ELR (cell line): ENCODE results near the gene ZDHHC13.

ENCODE experiments used
- DNase-seq: peaks from one replicate; pipeline ENCODE4 v3.0.0-alpha.2; 2015; ENCODE audit warnings: low read depth

ZDHHC13 gene

GRCh38 chr11:19164881-19165280, 47.9 kb downstream of the ZDHHC13 start:
- no peak for DNase-seq

DNA sequence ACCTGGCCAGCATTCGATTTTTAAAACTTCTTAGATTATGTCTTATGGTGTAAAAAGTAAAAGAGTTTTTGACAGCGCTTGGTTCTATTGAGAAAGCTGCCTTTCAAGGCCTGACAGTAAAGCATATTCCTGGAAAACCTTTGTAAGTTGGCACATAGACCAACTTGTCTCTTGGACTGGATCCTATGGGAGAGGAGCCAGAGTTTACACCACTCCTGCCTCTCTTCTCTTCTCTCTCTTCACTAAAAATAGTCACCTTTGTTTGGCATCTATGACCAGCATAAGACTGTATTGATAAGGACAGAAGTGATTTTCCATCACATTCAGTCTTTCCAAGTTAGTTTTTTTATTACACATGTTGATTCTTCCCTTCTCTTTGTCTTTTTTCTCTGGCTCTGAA, 51.1 kb downstream of the ZDHHC13 start:
- no peak for DNase-seq

DNA sequence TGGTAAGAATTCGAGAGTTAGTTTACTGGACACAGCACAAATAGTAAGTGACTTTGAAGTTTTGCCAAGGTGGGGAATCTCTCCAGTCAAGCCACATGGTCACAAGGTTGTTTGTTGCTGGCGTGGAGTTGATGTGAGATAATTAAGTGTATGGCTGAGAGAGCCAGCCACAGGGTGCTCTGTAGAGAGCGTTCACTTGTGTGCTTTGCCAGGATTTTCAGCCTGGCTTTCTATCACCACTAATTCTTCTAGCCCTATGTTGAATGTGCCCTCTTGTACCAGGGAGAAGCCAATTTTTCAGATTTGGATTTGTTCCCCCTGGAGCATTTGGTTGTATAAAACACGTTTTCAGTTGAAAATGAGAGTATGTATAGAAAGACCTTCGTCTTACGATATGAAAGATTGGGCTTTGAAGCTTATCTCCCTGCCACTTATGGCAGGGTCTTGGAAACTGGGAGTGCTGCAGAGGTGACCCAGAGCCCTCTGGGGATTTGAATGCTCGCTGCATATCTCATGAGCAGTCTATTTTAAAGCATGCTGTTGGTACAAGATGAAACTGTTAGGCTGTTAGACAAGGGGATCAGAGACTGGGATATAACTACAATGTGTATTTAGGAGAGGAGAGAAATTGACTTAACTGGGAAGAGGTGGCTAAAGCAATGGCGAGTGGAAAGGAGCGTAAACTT, 56.2 kb downstream of the ZDHHC13 start:
- DNase-seq = no peak

DNA sequence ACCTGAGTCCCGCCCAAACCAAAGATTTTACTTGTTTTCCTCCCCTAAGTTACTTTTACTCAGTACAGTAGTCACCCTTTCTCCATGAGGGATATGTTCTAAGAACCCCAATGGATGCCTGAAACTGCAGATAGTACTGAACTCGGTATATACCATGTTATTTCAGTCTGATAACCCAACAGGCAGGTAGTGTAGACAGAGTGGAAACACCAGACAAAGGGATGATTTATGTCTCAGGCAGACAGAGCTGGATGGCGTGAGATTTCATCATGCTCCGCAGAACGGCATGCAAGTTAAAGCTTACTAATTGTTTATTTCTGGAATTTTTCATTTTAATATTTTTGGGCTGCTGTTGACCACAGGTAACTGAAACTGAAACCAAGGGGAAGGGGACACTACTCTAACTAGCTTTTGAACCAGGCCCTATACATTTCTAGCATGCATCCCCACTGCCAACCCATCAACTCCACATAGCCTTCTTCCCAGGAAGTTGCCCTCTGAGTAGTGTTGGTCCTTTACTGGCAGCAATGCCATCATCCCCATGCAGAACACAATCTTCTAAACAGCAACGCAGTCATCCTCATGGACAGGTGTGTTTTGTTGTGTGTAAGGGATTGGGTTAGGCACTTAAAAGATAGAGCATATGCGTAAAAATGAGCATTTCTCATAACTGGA, 57.1 kb downstream of the ZDHHC13 start:
- no peak for DNase-seq

DNA sequence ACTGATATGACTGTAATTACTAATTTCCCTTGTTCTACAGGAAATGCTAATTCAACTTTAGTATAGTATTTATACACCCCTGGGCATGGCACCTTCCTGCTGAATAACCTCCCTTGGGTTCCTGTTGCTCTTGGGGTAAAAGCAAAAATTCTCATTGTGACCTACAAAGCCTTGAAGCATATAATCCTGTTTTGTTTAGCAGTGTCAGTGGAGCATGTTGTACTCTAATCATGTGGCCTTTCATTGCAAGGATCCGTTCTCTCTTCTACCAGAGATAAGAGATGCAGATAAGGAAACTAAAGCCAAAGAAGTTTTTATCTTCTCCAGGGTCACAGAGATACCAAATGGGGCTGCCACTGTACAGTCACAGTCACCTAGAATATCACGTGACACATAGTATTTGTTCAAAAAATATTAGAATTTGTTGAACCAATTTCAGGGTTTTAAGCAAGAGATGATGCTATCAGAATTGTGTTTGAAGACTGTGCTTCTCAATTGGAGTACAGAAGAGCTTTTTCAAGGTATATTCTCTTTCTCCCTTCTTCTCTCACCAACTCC, 59.7 kb downstream of the ZDHHC13 start:
- no peak for DNase-seq

DNA sequence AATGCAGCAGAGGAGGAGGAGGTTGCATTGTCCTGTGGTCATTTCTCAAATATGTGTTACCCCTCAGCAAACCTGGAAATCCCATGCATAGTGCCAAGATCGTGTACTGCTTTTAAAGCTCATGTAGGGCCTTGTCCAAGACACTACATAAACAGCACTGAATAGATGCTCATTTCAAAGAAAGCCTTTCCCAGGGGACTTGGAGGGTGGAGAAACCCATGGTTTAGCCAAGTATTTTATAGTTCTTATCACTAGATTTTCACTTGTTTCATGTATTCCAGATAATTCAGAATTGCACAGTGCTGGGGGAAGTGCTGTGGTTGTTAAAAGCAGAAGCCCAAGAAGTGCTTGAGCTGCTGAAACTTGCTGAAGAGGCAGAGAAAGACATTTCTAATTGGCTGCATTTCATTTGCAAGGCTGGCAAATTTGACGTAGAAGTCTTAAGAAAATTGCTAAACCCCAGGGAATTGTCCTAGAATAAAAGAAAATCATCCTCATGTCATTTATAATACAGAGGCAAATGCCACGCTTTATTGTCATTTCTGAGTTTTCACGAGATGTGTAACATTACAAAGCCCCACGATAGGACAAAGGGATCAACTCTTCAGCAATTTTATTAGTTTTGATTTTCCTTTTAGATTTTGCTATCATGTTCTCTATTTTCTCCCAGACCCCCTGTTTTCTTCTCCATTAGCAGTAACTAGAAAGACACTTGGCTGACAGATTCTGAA, 64.7 kb downstream of the ZDHHC13 start:
- no peak for DNase-seq

DNA sequence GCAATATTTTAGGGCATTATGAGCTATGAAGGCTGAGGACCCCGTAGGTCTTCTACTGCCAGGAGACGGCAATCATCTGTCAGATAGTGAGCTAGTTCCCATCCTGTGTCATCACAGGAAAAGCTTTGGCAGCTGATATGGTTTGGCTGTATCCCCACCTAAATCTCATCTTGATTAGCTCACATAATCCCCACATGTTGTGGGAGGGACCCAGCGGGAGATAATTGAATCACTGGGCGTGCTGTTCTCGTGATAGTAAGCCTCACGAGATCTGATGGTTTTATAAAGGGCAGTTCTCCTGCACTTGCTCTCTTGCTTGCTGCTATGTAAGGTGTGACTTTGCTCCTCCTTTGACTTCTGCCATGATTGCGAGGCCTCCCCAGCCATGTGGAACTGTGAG, 66.7 kb downstream of the ZDHHC13 start:
- DNase-seq = no peak

GRCh38 chr11:19185036-19185435, 68.1 kb downstream of the ZDHHC13 start:
- DNase-seq = no peak

GRCh38 chr11:19185516-19186052, 68.6 kb downstream of the ZDHHC13 start:
- no peak for DNase-seq

DNA sequence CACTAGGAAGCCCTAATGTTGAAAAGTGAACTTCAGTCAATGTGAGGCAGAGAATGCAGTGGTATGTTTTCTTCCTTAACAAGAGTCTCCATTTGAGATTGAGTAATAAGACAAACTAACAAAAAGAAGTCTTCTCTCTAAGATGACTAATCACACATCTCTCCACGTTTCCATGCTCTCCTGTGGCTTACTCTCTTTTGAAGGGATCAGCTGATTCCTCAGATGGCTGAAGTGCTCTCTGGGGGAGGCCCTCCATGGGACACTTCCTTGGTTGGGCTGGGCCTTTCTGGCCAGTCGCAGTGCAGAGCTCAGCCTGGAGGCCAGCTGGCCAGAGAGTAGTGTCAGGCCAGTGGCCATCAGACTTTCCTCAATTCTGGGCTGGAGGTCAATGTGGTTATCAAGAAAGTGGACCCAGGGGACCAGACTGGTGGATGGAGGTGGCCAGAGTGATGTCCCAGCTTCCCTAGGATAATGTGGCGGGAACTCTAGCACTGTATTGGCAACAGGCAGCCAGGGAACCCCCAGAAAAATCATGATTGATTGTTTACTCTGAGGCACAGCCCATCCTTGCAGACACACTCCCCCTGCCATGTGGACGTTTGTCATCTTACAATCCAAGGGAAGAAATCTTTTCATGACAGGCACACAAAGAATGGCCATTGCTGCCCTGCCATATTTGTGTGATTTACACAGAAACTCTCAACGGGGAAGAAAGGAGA, 70.3 kb downstream of the ZDHHC13 start:
- DNase-seq = no peak

GRCh38 chr11:19187833-19188258, 70.9 kb downstream of the ZDHHC13 start:
- no peak for DNase-seq

DNA sequence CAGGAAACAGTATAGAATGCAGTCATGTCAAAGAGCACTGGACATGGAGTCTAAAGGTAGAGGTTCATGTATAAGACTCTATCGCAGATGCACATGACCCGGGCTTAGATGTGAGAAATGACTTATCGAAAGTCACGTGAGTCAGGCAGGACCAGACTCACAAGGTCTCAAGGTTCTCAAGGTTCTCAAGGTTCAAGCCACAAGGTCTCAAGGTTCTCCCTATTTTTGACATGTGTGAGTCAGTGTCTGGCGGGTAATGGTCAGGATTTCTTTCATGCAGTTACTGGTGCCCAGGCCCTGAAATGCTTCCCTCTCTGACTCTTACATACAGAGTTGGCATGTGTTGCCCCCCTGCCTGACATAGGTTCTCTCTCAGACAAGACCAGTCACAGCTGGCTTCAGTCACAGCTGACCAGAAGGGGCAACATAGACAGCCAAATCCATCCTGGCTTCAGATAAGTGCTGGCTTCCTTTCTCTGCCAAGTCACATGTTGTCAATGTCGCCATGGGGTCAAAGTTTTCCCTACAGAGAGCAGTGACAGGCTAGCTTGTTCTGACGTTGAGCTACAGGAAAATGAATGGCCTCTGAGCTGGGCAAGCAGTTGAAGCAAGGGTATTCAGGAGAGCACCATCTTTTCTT, 74.7 kb downstream of the ZDHHC13 start:
- DNase-seq = no peak

DNA sequence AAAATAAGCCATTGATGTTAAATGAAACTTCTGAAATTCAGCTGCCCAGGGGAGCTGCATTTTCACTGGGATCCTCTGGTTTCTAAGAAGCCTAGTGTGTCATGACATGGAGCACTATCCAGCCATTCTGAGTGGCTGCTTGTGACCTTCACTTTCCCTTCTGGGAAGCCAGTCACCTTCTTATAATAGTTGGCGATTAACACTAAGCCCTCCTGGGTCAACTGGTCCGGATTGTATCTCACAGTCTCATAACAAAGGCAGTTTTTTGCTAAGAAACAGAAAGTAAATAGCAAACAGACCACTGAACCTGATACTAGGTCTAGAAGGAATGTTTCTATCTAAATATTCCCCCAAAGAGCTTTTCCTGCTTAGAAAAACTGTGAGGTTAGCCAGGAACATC, 76.9 kb downstream of the ZDHHC13 start:
- no peak for DNase-seq

GRCh38 chr11:19194620-19195308, 77.8 kb downstream of the ZDHHC13 start:
- no peak for DNase-seq

GRCh38 chr11:19196432-19196831, 79.5 kb downstream of the ZDHHC13 start:
- no peak for DNase-seq

GRCh38 chr11:19199048-19199447, 82.1 kb downstream of the ZDHHC13 start:
- no peak for DNase-seq

GRCh38 chr11:19199771-19200170, 82.8 kb downstream of the ZDHHC13 start:
- DNase-seq = no peak

DNA sequence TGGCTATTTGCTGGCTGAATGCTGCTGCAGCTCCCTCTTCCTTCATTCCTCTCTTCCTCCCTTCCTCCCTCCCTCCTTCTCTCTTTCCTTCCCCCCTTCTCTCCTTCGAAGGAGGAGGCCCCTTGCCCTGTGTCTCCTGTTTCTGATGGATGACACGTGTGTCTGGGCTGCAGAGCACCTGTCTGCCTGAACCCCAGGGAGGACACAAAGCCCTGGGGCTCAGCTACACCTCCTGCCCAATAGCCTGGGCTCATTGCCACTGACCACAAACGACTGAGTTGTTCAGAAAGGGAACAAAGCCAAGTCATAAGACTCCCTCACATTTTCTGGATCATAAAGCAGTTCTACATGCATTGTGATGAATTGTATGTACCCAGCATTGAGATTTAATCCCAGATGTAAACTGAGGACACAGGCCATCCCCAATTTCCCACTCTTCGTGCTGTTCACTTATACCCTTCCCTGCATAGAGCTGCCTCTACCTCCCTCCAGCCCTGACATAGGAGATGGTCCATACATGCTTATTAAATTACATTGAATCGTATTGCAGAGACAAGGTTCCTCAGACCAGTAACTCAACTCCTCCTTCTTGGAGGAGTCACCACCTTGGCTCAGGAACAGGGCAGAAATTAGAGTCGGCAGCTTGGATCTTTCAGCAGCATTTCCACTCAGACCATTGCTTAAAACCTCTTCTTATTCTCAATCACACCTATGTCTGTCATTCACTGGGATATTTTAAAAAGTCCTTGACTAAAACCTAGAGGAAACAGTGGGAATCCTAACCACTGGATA, 83.6 kb downstream of the ZDHHC13 start:
- peak; percentile 52 for DNase-seq

DNA sequence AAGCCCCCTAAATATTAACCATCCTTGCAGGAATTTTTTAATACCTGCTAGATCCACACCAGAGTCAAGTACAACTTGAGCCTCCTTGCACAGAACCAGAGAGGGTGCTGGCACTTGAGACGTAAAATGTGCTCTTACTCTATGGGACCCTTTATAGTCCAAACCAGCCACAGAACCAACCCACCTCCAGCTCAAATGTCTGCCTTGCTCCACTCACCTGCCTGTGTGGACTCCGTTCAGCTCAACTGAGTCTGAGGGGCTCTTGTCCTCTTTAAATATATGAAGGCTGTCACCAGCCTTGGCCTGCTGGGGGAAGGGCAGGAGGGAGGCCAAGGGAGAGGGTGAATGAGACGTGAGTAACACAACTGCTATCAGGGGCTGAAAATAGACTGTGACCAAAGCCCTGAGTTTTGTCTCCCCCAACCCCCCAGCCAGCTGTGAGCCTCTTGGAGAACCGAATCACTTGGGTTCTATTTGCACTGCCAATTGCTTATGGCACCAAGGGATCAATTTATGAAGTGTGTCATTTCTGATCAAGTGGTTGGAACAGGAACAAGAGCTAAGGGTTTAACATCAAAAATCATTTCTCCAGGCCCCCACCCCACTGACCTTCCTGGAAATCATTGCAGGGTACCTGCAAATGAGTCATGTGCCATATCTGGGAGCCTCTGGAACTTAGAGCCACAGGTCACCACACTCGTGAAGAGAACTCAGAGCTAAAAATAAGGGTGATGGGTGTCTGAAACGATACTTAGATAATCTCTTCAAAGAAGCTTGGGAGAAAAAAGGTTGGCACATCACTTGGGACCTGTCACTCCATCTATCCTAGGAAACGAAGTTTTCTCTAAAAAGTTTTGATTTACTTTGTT, 85.0 kb downstream of the ZDHHC13 start, which contains the start of gene CSRP3:
TSS of gene CSRP3 (minus strand) at position 247 of the 869 bp plus-strand sequence. CDS start 9,535 bp downstream, outside the sequence.
- no peak for DNase-seq
